Parathyroid adenoma (tissue), 2 donors: Measurements from ENCODE around the gene CGB1.

Source experiments
- H2AFZ ChIP-seq: fragments of 300-600 bp; sonication (generic); one replicate; pipeline ENCODE4 v1.7.0; 2017; ENCODE audit warnings: antibody characterized with exemption, mild to moderate bottlenecking
- H3K27ac ChIP-seq: fragments of 300-600 bp; sonication (generic); one replicate; pipeline ENCODE4 v1.7.0; 2017
- H3K27me3 ChIP-seq: fragments of 300-600 bp; sonication (generic); one replicate; pipeline ENCODE4 v1.7.0; 2017; ENCODE audit warnings: low read length; ENCODE audit not compliant: control insufficient read depth, insufficient read depth
- H3K36me3 ChIP-seq: fragments of 300-600 bp; sonication (generic); one replicate; pipeline ENCODE4 v1.7.0; 2017; ENCODE audit warnings: low read length; ENCODE audit not compliant: control insufficient read depth, insufficient read depth
- H3K4me1 ChIP-seq: fragments of 300-600 bp; sonication (generic); one replicate; pipeline ENCODE4 v1.7.0; 2017; ENCODE audit warnings: control low read depth
- H3K4me2 ChIP-seq: fragments of 300-600 bp; sonication (generic); one replicate; pipeline ENCODE4 v1.7.0; 2017; ENCODE audit warnings: low read length
- H3K4me3 ChIP-seq: fragments of 300-600 bp; sonication (generic); one replicate; pipeline ENCODE4 v1.7.0; 2017; ENCODE audit warnings: low read depth, low read length
- H3K79me2 ChIP-seq: fragments of 300-600 bp; sonication (generic); one replicate; pipeline ENCODE4 v1.7.0; 2017; ENCODE audit warnings: control low read depth
- H3K9ac ChIP-seq: fragments of 300-600 bp; sonication (generic); one replicate; pipeline ENCODE4 v1.7.0; 2017; ENCODE audit warnings: mild to moderate bottlenecking
- H3K9me3 ChIP-seq: fragments of 300-600 bp; sonication (generic); one replicate; pipeline ENCODE4 v1.7.0; 2017; ENCODE audit warnings: low read length; ENCODE audit not compliant: control insufficient read depth
- CTCF ChIP-seq: fragments of 300-600 bp; sonication (generic); IDR thresholded peaks from one replicate; pipeline ENCODE4 v1.7.0; 2017; ENCODE audit warnings: antibody characterized with exemption, mild to moderate bottlenecking
- donor health status: primary hyperparathyroidism.

Gene CGB1

DNA sequence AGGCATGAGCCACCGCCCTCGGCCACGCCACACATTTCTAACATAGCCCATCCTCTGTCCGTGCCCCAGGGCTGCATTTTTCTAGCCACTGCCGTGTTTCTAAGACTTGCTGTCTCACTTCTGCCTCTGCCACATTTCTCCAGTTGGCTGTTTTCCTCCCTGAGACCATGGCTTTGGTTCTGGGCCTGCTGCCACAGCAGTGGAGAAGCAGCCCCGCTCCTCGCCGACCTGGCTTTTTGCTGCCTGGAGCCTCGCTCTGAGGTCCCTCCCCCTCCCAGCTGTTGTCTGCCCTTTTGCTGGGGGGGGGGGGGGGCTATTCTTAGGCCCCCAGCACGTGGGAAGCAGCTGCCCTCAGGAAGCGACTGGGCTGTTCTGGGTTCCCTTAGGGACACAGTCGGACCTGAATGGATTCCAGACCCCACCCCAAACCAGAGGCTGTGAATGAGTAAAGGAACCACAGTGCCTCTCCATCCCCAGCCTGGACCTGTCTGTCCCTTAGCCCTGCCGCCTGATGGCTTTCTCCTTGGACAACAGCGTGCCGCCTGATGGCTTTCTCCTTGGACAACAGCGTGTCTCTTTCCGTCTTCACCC, 46.9 kb downstream of the CGB1 start:
- no peaks in the 10 kb centered on the region for H3K9me3 ChIP-seq
- peaks cover 15% of the 10 kb centered on the region for H3K79me2 ChIP-seq
- TF ChIP-seq CTCF, result no peak
- H3K4me2 ChIP-seq, result no peak overlapping the region
- no peaks in the 10 kb centered on the region for H3K4me1 ChIP-seq
- H3K27ac ChIP-seq, result no peak overlapping the region
- H3K36me3 ChIP-seq, result no peaks in the 10 kb centered on the region
- no peaks in the 10 kb centered on the region for H3K27me3 ChIP-seq
- no peak overlapping the region for H2AFZ ChIP-seq
- H3K9ac ChIP-seq, result no peak overlapping the region
- H3K4me3 ChIP-seq, result no peak overlapping the region

- Histone ChIP-seq H3K4me1 (no peaks in the 10 kb centered on the region), H3K36me3 (no peaks in the 10 kb centered on the region)
Measured at GRCh38 chr19:48988860-48989259, 47.8 kb downstream of the CGB1 start.

DNA sequence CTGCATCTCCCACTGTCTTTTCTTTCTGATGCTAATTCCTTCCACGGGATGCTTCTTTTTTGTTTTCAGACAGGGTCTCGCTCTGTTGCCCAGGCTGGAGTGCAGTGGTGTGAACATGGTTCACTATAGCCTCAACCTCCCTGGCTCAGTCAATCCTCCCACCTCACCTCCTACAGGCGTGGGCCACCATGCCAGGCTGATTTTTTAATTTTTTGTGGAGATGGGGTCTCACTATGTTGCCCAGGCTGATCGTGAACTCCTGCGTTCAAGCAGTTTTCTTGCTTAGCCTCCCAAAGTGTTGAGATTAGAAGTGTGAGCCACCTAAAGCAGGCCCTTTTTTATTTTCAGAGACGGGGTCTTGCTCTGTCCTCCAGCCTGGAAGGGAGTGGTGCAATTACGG, 48.4 kb downstream of the CGB1 start:
- Histone ChIP-seq H3K36me3 (no peaks in the 10 kb centered on the region), H3K4me1 (no peaks in the 10 kb centered on the region), H3K27ac (no peak overlapping the region), H2AFZ (no peak overlapping the region), H3K9ac (no peak overlapping the region), H3K79me2 (peaks cover 9% of the 10 kb centered on the region), H3K27me3 (no peaks in the 10 kb centered on the region), H3K4me3 (no peak overlapping the region), H3K9me3 (no peaks in the 10 kb centered on the region), H3K4me2 (no peak overlapping the region)
- no peak for TF ChIP-seq CTCF

More at GRCh38 chr19:48988860-48989259, 47.8 kb downstream of the CGB1 start:
- Histone ChIP-seq H3K27ac (no peak overlapping the region), H3K79me2 (peaks cover 9% of the 10 kb centered on the region), H3K9ac (no peak overlapping the region), H3K4me3 (no peak overlapping the region), H3K4me2 (no peak overlapping the region), H3K27me3 (no peaks in the 10 kb centered on the region), H2AFZ (no peak overlapping the region), H3K9me3 (no peaks in the 10 kb centered on the region)
- TF ChIP-seq CTCF, result no peak

DNA sequence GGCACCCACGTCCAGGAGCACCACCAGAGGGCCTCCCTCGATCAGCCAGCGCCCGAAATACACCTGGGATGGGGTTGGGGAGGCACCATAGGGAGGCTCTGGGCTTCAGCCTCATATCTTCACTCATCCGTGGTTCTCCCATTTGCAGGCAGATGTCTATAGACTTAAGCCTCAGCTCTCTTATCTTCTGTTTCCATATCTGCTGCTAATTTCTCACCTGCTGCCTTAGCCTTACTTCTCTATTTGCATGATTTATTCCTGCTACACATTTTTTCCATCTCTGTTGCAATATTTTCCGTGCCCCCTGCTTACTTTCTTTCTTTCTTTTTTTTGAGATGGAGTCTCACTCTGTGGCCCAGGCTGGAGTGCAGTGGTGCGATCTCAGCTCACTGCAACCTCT, 49.4 kb downstream of the CGB1 start:
- no peaks in the 10 kb centered on the region for H3K9me3 ChIP-seq
- H3K36me3 ChIP-seq, result no peaks in the 10 kb centered on the region
- no peak overlapping the region for H3K4me3 ChIP-seq
- TF ChIP-seq CTCF, result no peak
- H3K9ac ChIP-seq, result no peak overlapping the region
- no peak overlapping the region for H3K4me2 ChIP-seq
- H2AFZ ChIP-seq, result no peak overlapping the region
- H3K4me1 ChIP-seq, result no peaks in the 10 kb centered on the region
- no peak overlapping the region for H3K27ac ChIP-seq
- no peaks in the 10 kb centered on the region for H3K27me3 ChIP-seq
- H3K79me2 ChIP-seq, result peaks cover 4% of the 10 kb centered on the region

GRCh38 chr19:48986211-48986610, 50.5 kb downstream of the CGB1 start:
- H3K79me2 ChIP-seq, result no peaks in the 10 kb centered on the region
- no peak overlapping the region for H3K4me3 ChIP-seq
- no peaks in the 10 kb centered on the region for H3K9me3 ChIP-seq
- no peak overlapping the region for H3K27ac ChIP-seq
- H3K9ac ChIP-seq, result no peak overlapping the region
- H2AFZ ChIP-seq, result no peak overlapping the region
- no peak for TF ChIP-seq CTCF
- no peak overlapping the region for H3K4me2 ChIP-seq
- no peaks in the 10 kb centered on the region for H3K36me3 ChIP-seq
- H3K27me3 ChIP-seq, result no peaks in the 10 kb centered on the region
- no peaks in the 10 kb centered on the region for H3K4me1 ChIP-seq
